Endothelial cell (in vitro differentiated cells): ENCODE data around the gene TPMT. TPM values are rescaled to one million over a fixed set of nuclear protein-coding genes. Genes with fewer than 3 reads are reported as not detected.
"Not testable (repeated sequence)": the region's sequence is repeated elsewhere in the genome, so short reads cannot be mapped to it uniquely, and the experiment has no call there.

ENCODE experiments used
- DNase-seq: peaks from one replicate; pipeline ENCODE4 v3.0.0; 2021; ENCODE audit warnings: low spot score
- H3K27ac Mint-ChIP-seq: one replicate; pipeline ENCODE4 v1.8.0; 2021; ENCODE audit warnings: mixed read lengths, inconsistent platforms; ENCODE audit not compliant: unreplicated experiment
- H3K27me3 Mint-ChIP-seq: one replicate; pipeline ENCODE4 v1.8.0; 2021; ENCODE audit warnings: mild to moderate bottlenecking, moderate library complexity, mixed read lengths, inconsistent platforms; ENCODE audit not compliant: unreplicated experiment
- H3K36me3 Mint-ChIP-seq: one replicate; pipeline ENCODE4 v1.8.0; 2021; ENCODE audit warnings: mild to moderate bottlenecking, low read depth, mixed read lengths, inconsistent platforms; ENCODE audit not compliant: unreplicated experiment
- H3K4me1 Mint-ChIP-seq: one replicate; pipeline ENCODE4 v1.8.0; 2021; ENCODE audit warnings: mild to moderate bottlenecking, mixed read lengths, inconsistent platforms; ENCODE audit not compliant: unreplicated experiment
- H3K4me3 Mint-ChIP-seq: one replicate; pipeline ENCODE4 v1.8.0; 2021; ENCODE audit warnings: mild to moderate bottlenecking, mixed read lengths, inconsistent platforms; ENCODE audit not compliant: unreplicated experiment
- H3K9me3 Mint-ChIP-seq: one replicate; pipeline ENCODE4 v1.8.0; 2021; ENCODE audit warnings: mixed read lengths, inconsistent platforms; ENCODE audit not compliant: unreplicated experiment
- total RNA-seq: library from RNA; stranded (reverse); fragmentation: NEBNext Ultra II Directional; extraction: Animal tissue kit (Norgen Biotek cat#: 25700); gene quantifications from one replicate; pipeline ENCODE4 v1.2.1, GENCODE V29; 2021; ENCODE audit not compliant: unreplicated experiment
- TF ChIP-seq, protein P1 (sequence below): fragments of 200-600 bp; sonication (generic); IDR thresholded peaks from one replicate; pipeline ENCODE4 v1.5.0; 2021; ENCODE audit warnings: antibody characterized with exemption; ENCODE audit not compliant: unreplicated experiment

Gene TPMT
- total RNA-seq, 1 donor from 2014 or later, result 13.7 TPM

DNA sequence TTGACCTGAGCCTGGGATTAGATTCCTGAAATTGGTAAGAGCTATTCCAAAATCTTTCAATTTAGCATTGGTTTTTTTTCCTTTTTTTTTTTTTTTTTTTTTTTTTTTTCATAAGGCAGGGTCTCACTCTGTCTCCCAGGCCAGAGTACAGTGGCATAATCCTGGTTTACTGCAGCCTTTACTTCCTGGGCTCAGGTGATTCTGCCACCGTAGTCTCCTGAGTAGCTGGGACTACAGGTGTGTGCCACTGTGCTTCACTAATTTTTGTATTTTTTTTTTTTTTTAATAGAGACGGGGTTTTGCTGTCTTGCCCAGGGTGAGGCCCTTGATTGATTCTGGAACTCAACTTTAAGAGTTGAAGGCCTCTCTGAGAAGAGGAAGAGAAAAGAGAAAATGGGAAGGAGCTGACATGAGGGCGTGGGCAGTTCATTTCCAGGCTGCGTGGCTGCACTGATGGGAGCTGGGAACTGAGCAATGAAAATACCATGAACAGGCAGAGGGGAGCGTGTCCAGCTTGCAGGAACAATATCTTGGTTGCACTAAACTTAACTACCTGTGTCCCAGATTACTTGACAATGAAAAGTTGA, 25.0 kb upstream of the TPMT start:
- TF ChIP-seq, protein P1, sequence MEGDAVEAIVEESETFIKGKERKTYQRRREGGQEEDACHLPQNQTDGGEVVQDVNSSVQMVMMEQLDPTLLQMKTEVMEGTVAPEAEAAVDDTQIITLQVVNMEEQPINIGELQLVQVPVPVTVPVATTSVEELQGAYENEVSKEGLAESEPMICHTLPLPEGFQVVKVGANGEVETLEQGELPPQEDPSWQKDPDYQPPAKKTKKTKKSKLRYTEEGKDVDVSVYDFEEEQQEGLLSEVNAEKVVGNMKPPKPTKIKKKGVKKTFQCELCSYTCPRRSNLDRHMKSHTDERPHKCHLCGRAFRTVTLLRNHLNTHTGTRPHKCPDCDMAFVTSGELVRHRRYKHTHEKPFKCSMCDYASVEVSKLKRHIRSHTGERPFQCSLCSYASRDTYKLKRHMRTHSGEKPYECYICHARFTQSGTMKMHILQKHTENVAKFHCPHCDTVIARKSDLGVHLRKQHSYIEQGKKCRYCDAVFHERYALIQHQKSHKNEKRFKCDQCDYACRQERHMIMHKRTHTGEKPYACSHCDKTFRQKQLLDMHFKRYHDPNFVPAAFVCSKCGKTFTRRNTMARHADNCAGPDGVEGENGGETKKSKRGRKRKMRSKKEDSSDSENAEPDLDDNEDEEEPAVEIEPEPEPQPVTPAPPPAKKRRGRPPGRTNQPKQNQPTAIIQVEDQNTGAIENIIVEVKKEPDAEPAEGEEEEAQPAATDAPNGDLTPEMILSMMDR, result no peak
- no peak overlapping the region for H3K27ac Mint-ChIP-seq
- H3K4me3 Mint-ChIP-seq, result no peak overlapping the region
- no peaks in the 10 kb centered on the region for H3K27me3 Mint-ChIP-seq
- H3K9me3 Mint-ChIP-seq, result no peaks in the 10 kb centered on the region
- no peak for DNase-seq
- H3K4me1 Mint-ChIP-seq, result peaks cover 3% of the 10 kb centered on the region
- H3K36me3 Mint-ChIP-seq, result peaks cover 19% of the 10 kb centered on the region

DNA sequence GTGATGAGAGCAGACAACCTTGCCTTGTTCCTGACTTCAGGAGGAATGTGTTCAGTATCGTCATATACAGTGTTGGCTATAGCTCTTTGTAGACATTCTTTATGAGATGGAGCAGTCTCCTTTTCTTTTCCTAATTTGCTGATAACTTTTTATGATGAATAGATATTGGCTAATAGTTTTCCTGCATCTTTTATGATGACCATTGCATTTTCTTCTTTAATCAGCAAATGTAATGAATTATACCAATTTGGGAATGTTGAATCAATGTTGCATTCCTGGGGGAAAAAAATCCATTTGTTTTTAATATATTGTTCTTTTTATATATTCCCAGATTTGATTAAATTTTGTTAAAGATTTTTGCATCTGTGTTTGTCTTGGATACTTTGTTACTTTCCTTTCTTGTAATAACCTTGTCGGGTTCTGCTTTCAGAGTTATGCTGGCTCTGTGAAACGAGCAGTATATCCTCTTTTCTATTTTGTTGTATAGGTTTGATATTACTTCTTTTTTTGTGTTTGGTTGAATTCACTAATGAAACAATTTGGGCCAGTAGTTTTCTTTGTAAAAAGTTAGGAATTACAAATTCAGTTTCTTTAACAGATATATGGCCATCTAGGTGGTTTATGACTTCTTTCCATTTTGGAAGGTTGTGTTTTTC, 24.2 kb upstream of the TPMT start:
- no peaks in the 10 kb centered on the region for H3K9me3 Mint-ChIP-seq
- H3K4me3 Mint-ChIP-seq, result no peak overlapping the region
- peaks cover 3% of the 10 kb centered on the region for H3K4me1 Mint-ChIP-seq
- DNase-seq, result no peak
- H3K27me3 Mint-ChIP-seq, result no peaks in the 10 kb centered on the region
- peaks cover 26% of the 10 kb centered on the region for H3K36me3 Mint-ChIP-seq
- TF ChIP-seq, protein P1, result no peak
- no peak overlapping the region for H3K27ac Mint-ChIP-seq

DNA sequence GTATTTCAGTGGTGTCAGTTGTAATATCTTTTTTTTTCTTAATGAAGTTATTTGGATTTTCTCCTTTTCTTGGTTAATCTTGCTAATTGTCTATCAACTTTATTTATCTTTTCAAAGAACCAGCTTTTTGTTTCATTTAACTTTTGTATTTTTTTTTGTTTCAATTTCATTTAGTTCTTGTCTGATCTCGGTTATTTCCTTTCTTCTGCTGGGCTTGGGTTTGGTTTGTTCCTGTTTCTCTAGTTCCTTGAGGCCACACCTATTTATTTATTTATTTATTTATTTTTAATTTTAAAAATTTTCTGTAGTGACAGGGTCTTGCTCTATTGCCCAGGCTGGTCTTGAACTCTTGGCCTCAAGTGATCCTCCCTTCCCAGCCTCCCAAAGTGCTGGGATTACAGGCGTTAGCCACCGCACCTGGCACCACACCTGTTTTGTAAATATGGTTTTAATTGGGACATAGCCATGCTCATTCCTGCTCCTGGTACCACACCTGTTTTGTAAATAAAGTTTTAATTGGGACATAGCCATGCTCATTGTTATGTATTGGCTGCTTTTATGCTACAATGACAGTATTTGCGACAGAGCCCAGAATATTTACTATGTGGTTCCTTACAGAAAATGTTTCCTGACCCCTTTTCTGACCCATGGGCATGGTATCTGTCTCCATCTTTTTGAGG, 22.5 kb upstream of the TPMT start:
- Mint-ChIP-seq H3K36me3 (peaks cover 29% of the 10 kb centered on the region), H3K27ac (no peak overlapping the region), H3K4me3 (no peak overlapping the region), H3K9me3 (no peaks in the 10 kb centered on the region), H3K27me3 (no peaks in the 10 kb centered on the region), H3K4me1 (no peaks in the 10 kb centered on the region)
- TF ChIP-seq, protein P1, result no peak
- DNase-seq, result no peak

DNA sequence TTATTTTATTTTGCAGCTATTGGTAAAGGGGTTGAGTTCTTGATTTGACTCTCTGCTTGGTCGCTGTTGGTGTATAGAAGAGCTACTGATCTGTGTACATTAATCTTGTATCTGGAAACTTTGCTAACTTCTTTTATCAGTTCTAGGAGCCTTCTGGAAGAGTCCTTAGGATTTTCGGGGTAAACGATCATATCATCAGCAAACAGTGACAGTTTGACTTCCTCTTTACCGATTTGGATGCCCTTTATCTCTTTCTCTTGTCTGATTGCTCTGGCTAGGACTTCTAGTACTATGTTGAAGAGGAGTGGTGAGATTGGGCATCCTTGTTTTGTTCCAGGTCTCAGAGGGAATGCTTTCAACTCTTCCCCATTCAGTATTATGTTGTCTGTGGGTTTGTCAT, 21.3 kb upstream of the TPMT start:
- H3K36me3 Mint-ChIP-seq, result peaks cover 34% of the 10 kb centered on the region
- H3K27ac Mint-ChIP-seq, H3K4me1 Mint-ChIP-seq, H3K9me3 Mint-ChIP-seq, H3K27me3 Mint-ChIP-seq, DNase-seq, H3K4me3 Mint-ChIP-seq: not testable (repeated sequence)

DNA sequence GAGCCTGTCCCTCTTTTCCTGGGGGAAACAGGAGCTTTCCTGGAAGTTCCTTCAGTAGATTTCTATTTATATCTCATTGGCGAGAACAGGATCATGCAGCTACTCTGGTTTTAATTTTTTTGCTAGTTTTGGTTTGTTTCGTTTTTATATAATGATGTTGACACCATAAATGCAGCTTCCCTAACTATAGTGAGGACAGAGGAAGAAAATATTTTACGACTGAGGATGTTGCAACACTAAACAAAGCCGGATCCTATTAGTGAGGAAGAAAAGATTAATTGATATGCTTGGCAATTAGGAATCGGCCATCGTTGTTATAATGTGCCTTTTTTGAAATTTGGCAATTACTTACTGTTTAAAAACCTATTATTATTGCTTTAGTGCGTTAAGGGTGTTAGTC, 17.0 kb upstream of the TPMT start:
- Mint-ChIP-seq H3K4me1 (no peaks in the 10 kb centered on the region), H3K27ac (no peak overlapping the region), H3K27me3 (no peaks in the 10 kb centered on the region), H3K4me3 (no peak overlapping the region), H3K36me3 (peaks cover 45% of the 10 kb centered on the region), H3K9me3 (no peaks in the 10 kb centered on the region)
- TF ChIP-seq, protein P1, result no peak
- DNase-seq, result no peak
